ENCODE results near the gene ARHGAP23. TPM values are rescaled to one million over a fixed set of nuclear protein-coding genes. Genes with fewer than 3 reads are reported as not detected.

Gene ARHGAP23
- total RNA-seq, 1 experiment from 2014 or later, result 140 TPM

DNA sequence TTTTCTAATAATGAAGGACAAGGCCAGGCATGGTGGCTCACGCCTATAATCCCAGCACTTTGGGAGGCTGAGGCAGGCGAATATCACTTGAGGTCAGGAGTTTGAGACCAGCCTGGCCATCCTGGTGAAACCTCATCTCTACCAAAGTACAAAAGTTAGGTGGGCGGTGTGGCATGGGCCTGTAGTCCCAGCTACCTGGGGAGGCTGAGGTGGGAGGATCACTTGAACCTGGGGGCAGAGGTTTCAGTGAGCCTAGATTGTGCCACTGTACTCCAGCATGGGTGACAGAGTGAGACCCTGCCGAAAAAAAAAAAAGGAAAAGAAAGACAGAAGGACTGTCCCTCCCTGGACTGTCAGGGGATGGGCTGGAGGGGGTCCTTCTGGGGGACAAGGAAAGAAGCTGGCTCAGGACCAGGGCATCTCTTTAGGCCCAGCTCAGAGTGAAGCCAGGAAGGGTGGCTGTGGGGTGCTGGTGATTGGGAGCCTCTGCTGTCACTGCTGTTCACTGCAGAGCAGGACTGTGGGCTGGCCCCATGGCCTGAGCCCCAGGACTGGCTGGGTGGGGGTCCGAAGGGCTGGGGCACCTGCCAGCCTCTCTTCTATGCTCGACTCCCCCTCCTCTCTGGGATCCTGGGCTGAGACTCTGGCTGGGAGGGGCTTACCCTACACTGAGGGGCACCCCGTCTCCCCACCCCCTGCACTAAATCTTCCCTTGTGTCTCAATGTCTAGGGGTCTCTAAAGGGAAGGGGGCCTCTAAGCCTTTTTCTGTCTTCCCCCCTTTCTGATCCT lies 909 bp upstream of the ARHGAP23 start:
- no peak for DNase-seq
- H3K27ac Mint-ChIP-seq (ENCODE audit: unreplicated experiment), result peak overlapping the region; percentile 56
- H3K4me3 Mint-ChIP-seq (ENCODE audit: low read depth, unreplicated experiment), result peak overlapping the region; percentile 70
- CTCF ChIA-PET, result interaction anchor here (0.6 to 2.0 kb wide), 7 partner anchors 8 to 107 kb away, joined by 3 to 7 read pairs (median 5); no protein-coding TSS in a partner anchor
- H3K36me3 Mint-ChIP-seq (ENCODE audit: insufficient read depth, unreplicated experiment), result peaks cover 24% of the 10 kb centered on the region
- no peak for TF ChIP-seq CTCF (IDR thresholded peaks at IDR 0.05; ENCODE audit: unreplicated experiment)
- no TSS peak for BruUV-seq (replicated peaks)
- intact Hi-C loops (cut with micrococcal nuclease; ENCODE audit: unreplicated experiment), result no loop called here
- peaks cover 14% of the 10 kb centered on the region for H3K4me1 Mint-ChIP-seq (ENCODE audit: low read depth, unreplicated experiment)
- H3K27me3 Mint-ChIP-seq (ENCODE audit: unreplicated experiment), result peaks cover 72% of the 10 kb centered on the region
- H3K9me3 Mint-ChIP-seq (ENCODE audit: low read depth, unreplicated experiment), result no peaks in the 10 kb centered on the region

GRCh38 chr17:38428643-38429371 lies 543 bp downstream of the ARHGAP23 start:
- DNase-seq, result peak; percentile 71
- H3K9me3 Mint-ChIP-seq (ENCODE audit: low read depth, unreplicated experiment), result no peaks in the 10 kb centered on the region
- BruUV-seq (replicated peaks), result no TSS peak
- CTCF ChIA-PET, result interaction anchor here (0.6 to 2.0 kb wide), 9 partner anchors 13 to 1420 kb away, joined by 3 to 7 read pairs (median 5); no protein-coding TSS in a partner anchor
- H3K4me1 Mint-ChIP-seq (ENCODE audit: low read depth, unreplicated experiment), result peaks cover 14% of the 10 kb centered on the region
- H3K4me3 Mint-ChIP-seq (ENCODE audit: low read depth, unreplicated experiment), result peak overlapping the region; percentile 70
- H3K27me3 Mint-ChIP-seq (ENCODE audit: unreplicated experiment), result peaks cover 68% of the 10 kb centered on the region
- peaks cover 24% of the 10 kb centered on the region for H3K36me3 Mint-ChIP-seq (ENCODE audit: insufficient read depth, unreplicated experiment)
- intact Hi-C loops (cut with micrococcal nuclease; ENCODE audit: unreplicated experiment), result no loop called here
- no peak overlapping the region for H3K27ac Mint-ChIP-seq (ENCODE audit: unreplicated experiment)
- TF ChIP-seq CTCF (IDR thresholded peaks at IDR 0.05; ENCODE audit: unreplicated experiment), result peak; percentile 11

- no peak for DNase-seq
- TF ChIP-seq CTCF (IDR thresholded peaks at IDR 0.05; ENCODE audit: unreplicated experiment), result no peak
- BruUV-seq (replicated peaks), result TSS peak; percentile 36
- CTCF ChIA-PET, result interaction anchor here (0.9 to 2.0 kb wide), 4 partner anchors 12 to 238 kb away, joined by 3 to 6 read pairs (median 6); no protein-coding TSS in a partner anchor
- no peaks in the 10 kb centered on the region for H3K9me3 Mint-ChIP-seq (ENCODE audit: low read depth, unreplicated experiment)
- intact Hi-C loops (cut with micrococcal nuclease; ENCODE audit: unreplicated experiment), result no loop called here
- H3K4me1 Mint-ChIP-seq (ENCODE audit: low read depth, unreplicated experiment), result peaks cover 14% of the 10 kb centered on the region
- peaks cover 66% of the 10 kb centered on the region for H3K27me3 Mint-ChIP-seq (ENCODE audit: unreplicated experiment)
- peaks cover 24% of the 10 kb centered on the region for H3K36me3 Mint-ChIP-seq (ENCODE audit: insufficient read depth, unreplicated experiment)
- no peak overlapping the region for H3K27ac Mint-ChIP-seq (ENCODE audit: unreplicated experiment)
- H3K4me3 Mint-ChIP-seq (ENCODE audit: low read depth, unreplicated experiment), result peak overlapping the region; percentile 70
Observed at GRCh38 chr17:38429476-38430100, 1.3 kb downstream of the ARHGAP23 start.

GRCh38 chr17:38430316-38430715 lies 2.1 kb downstream of the ARHGAP23 start:
- Mint-ChIP-seq H3K4me3 (ENCODE audit: low read depth, unreplicated experiment) (no peak overlapping the region), H3K36me3 (ENCODE audit: insufficient read depth, unreplicated experiment) (peaks cover 24% of the 10 kb centered on the region), H3K27me3 (ENCODE audit: unreplicated experiment) (peaks cover 66% of the 10 kb centered on the region), H3K9me3 (ENCODE audit: low read depth, unreplicated experiment) (no peaks in the 10 kb centered on the region), H3K4me1 (ENCODE audit: low read depth, unreplicated experiment) (peaks cover 14% of the 10 kb centered on the region), H3K27ac (ENCODE audit: unreplicated experiment) (no peak overlapping the region)
- CTCF ChIA-PET, result interaction anchor here (1.0 to 1.8 kb wide), 2 partner anchors 13 to 21 kb away, joined by 4 to 6 read pairs; no protein-coding TSS in a partner anchor
- BruUV-seq (replicated peaks), result no TSS peak
- no peak for DNase-seq
- intact Hi-C loops (cut with micrococcal nuclease; ENCODE audit: unreplicated experiment), result no loop called here
- no peak for TF ChIP-seq CTCF (IDR thresholded peaks at IDR 0.05; ENCODE audit: unreplicated experiment)

Measured in Calu3 (cell line).